ENCODE results near the gene LRRC28.

The LRRC28 gene

DNA sequence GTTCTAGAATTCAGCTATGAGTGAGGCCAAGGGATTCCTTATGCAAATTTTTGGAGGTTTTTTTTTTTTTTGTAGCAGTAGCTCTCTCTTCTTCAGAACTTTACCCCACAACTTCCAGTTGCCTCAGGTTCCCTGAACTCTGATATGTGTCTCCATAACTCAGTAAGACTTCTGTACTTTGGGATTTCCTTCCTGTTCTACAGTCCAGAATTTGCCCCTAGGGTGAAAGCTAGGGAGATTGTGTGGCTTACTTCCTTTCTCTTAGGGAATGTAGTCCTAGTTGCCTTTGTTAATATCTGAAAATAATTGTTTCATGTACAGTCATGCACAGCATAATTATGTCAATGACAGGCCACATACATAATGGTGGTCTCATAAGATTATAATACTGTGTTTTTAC is 30.8 kb downstream of the LRRC28 start:
- Histone ChIP-seq H3K9ac (no peak overlapping the region), H3K4me2 (ENCODE audit: low read length) (no peak overlapping the region), H3K27ac (no peak overlapping the region), H3K4me3 (ENCODE audit: low read depth, low read length) (no peak overlapping the region), H3K27me3 (ENCODE audit: control insufficient read depth, insufficient read depth, low read length) (no peaks in the 10 kb centered on the region), H3K4me1 (no peaks in the 10 kb centered on the region), H2AFZ (no peak overlapping the region), H3K9me3 (ENCODE audit: control insufficient read depth, low read length) (no peaks in the 10 kb centered on the region), H3K36me3 (ENCODE audit: control insufficient read depth, insufficient read depth, low read length) (no peaks in the 10 kb centered on the region), H3K79me2 (no peaks in the 10 kb centered on the region)
- TF ChIP-seq, protein P1, sequence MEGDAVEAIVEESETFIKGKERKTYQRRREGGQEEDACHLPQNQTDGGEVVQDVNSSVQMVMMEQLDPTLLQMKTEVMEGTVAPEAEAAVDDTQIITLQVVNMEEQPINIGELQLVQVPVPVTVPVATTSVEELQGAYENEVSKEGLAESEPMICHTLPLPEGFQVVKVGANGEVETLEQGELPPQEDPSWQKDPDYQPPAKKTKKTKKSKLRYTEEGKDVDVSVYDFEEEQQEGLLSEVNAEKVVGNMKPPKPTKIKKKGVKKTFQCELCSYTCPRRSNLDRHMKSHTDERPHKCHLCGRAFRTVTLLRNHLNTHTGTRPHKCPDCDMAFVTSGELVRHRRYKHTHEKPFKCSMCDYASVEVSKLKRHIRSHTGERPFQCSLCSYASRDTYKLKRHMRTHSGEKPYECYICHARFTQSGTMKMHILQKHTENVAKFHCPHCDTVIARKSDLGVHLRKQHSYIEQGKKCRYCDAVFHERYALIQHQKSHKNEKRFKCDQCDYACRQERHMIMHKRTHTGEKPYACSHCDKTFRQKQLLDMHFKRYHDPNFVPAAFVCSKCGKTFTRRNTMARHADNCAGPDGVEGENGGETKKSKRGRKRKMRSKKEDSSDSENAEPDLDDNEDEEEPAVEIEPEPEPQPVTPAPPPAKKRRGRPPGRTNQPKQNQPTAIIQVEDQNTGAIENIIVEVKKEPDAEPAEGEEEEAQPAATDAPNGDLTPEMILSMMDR (IDR thresholded peaks at IDR 0.05), result no peak

DNA sequence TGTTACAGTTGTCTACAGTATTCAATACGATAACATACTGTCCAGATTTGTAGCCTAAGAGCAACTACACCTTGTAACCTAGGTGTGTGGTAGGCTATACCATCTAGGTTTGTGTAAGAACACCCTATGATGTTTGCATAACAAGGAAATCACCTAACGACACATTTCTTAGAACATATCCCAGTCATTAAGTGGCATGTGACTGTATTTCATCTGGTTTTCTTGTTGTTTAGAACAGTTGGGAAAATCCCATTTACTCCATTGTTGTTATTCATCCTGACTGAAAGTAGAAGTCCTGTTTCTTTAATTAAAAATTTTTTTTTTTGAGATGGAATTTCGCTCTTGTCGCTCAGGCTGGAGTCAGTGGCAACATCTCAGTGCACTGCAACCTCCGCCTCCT is 31.3 kb downstream of the LRRC28 start:
- no peak overlapping the region for H3K27ac ChIP-seq

DNA sequence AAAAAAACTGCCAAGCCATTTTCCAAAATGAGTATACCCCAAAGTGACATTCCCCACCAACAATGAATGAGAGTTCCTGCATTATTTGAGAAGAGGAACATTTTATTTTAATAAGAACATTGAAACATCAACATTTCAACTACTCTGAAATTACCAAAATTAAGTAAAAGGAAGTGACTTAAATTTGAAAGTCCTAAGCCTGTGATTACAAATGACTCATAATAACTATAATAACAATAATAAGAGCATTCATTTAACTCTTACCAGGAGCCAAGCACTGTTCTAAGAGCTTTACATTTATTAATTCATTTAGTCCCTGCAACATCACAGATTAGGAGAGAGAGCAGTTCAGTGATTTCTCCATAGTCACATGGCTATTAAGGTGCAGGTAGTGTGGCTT is 32.4 kb downstream of the LRRC28 start:
- no peaks in the 10 kb centered on the region for H3K9me3 ChIP-seq (ENCODE audit: control insufficient read depth, low read length)
- no peak overlapping the region for H3K27ac ChIP-seq

More for the DNA sequence above, 31.3 kb downstream of the LRRC28 start:
- Histone ChIP-seq H3K4me3 (ENCODE audit: low read depth, low read length) (no peak overlapping the region), H3K36me3 (ENCODE audit: control insufficient read depth, insufficient read depth, low read length) (no peaks in the 10 kb centered on the region), H3K4me2 (ENCODE audit: low read length) (no peak overlapping the region), H3K79me2 (no peaks in the 10 kb centered on the region), H3K9me3 (ENCODE audit: control insufficient read depth, low read length) (no peaks in the 10 kb centered on the region), H3K4me1 (no peaks in the 10 kb centered on the region), H2AFZ (no peak overlapping the region), H3K27me3 (ENCODE audit: control insufficient read depth, insufficient read depth, low read length) (no peaks in the 10 kb centered on the region), H3K9ac (no peak overlapping the region)
- TF ChIP-seq, protein P1 (IDR thresholded peaks at IDR 0.05), result no peak

DNA sequence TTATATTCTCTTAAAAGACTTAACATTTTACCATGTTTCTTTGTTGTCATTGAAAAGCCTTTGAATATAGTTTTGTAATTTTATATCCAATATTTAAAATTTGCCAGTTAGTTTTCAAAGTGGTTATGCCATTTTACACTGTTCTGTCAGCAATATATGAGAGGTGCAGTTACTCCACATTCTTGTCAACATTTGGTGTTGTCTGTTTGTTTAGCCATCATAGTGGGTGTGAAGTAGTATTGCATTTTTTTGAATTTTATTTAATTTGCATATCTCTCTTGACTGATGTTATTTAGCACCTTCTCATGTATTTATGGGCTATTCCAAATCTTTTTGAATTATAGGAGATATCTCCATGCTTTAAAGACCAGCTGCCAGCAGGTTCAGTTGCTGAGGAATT is 40.4 kb downstream of the LRRC28 start:
- Histone ChIP-seq H3K79me2 (no peaks in the 10 kb centered on the region), H3K9me3 (ENCODE audit: control insufficient read depth, low read length) (no peaks in the 10 kb centered on the region), H3K4me1 (peaks cover 13% of the 10 kb centered on the region), H3K4me2 (ENCODE audit: low read length) (no peak overlapping the region), H3K27ac (no peak overlapping the region), H3K27me3 (ENCODE audit: control insufficient read depth, insufficient read depth, low read length) (no peaks in the 10 kb centered on the region), H2AFZ (no peak overlapping the region), H3K9ac (no peak overlapping the region), H3K36me3 (ENCODE audit: control insufficient read depth, insufficient read depth, low read length) (no peaks in the 10 kb centered on the region), H3K4me3 (ENCODE audit: low read depth, low read length) (no peak overlapping the region)
- TF ChIP-seq, protein P1 (IDR thresholded peaks at IDR 0.05), result no peak

More for the DNA sequence above, 32.4 kb downstream of the LRRC28 start:
- Histone ChIP-seq H3K27me3 (ENCODE audit: control insufficient read depth, insufficient read depth, low read length) (no peaks in the 10 kb centered on the region), H3K9ac (no peak overlapping the region), H3K4me1 (no peaks in the 10 kb centered on the region), H3K4me2 (ENCODE audit: low read length) (no peak overlapping the region), H2AFZ (no peak overlapping the region), H3K4me3 (ENCODE audit: low read depth, low read length) (no peak overlapping the region), H3K79me2 (no peaks in the 10 kb centered on the region), H3K36me3 (ENCODE audit: control insufficient read depth, insufficient read depth, low read length) (no peaks in the 10 kb centered on the region)
- TF ChIP-seq, protein P1 (IDR thresholded peaks at IDR 0.05), result no peak

DNA sequence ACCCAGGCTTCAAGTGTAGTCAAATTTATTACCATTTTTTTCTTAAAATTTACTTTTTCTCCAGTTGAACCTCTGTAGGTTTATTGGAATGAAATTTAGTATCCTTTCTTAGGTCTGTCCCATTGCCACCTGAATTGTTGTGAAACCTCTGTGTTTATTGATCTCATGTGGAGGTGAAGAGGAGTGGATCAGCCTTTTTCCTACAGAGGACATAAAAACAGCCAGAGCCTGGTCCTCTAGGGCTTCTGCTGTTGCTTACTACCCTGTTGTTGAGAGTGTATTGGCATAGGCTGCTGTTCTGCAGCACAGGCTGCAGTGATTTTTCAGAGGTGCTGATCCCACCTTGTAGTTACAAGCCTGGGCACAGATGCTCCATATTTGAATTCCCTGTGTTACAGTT is 44.6 kb downstream of the LRRC28 start:
- Histone ChIP-seq H2AFZ (no peak overlapping the region), H3K9ac (no peak overlapping the region), H3K4me3 (ENCODE audit: low read depth, low read length) (no peak overlapping the region), H3K79me2 (no peaks in the 10 kb centered on the region), H3K36me3 (ENCODE audit: control insufficient read depth, insufficient read depth, low read length) (no peaks in the 10 kb centered on the region), H3K4me1 (peaks cover 15% of the 10 kb centered on the region), H3K27ac (peak overlapping the region; percentile 86), H3K4me2 (ENCODE audit: low read length) (no peak overlapping the region), H3K27me3 (ENCODE audit: control insufficient read depth, insufficient read depth, low read length) (no peaks in the 10 kb centered on the region), H3K9me3 (ENCODE audit: control insufficient read depth, low read length) (no peaks in the 10 kb centered on the region)
- TF ChIP-seq, protein P1 (IDR thresholded peaks at IDR 0.05), result no peak

All from parathyroid adenoma (tissue), 2 donors.